Fibroblast of the conjunctiva (primary cell): ENCODE data around the gene ART5.

Experiments
- DNase-seq: peaks from one replicate; pipeline ENCODE4 v3.0.0-alpha.2; 2010; ENCODE audit warnings: low read depth

The ART5 gene

GRCh38 chr11:3641701-3642070 is at the start of gene ART5:
ART5 (minus strand) TSS chr11:3641992; CDS start chr11:3641862, 130 bp downstream.
- DNase-seq, result no peak

- DNase-seq, result no peak
These were observed 45.0 kb upstream of the ART5 start for GRCh38 chr11:3686751-3687150.

- DNase-seq, result no peak
These were observed 44.1 kb upstream of the ART5 start for GRCh38 chr11:3685923-3686322.

- no peak for DNase-seq
These were observed 43.0 kb upstream of the ART5 start for GRCh38 chr11:3684819-3685172.

- DNase-seq, result no peak
These were observed 42.5 kb upstream of the ART5 start for GRCh38 chr11:3684129-3684818.

GRCh38 chr11:3683039-3683438 is 41.2 kb upstream of the ART5 start:
- DNase-seq, result no peak

- DNase-seq, result no peak
These were observed 37.3 kb upstream of the ART5 start for GRCh38 chr11:3679077-3679476.

GRCh38 chr11:3675971-3676370 is 34.2 kb upstream of the ART5 start:
- DNase-seq, result no peak

GRCh38 chr11:3674189-3674588 is 32.4 kb upstream of the ART5 start:
- DNase-seq, result no peak

- DNase-seq, result no peak
These were observed 29.8 kb upstream of the ART5 start, which contains the start of gene CHRNA10 for GRCh38 chr11:3671334-3672254. CHRNA10 (minus strand) TSS chr11:3671384; CDS start chr11:3671312, 72 bp downstream.

- no peak for DNase-seq
These were observed 28.0 kb upstream of the ART5 start for GRCh38 chr11:3669742-3670183.

- DNase-seq, result no peak
These were observed 27.3 kb upstream of the ART5 start for GRCh38 chr11:3669128-3669527.

GRCh38 chr11:3667149-3668035 is 25.6 kb upstream of the ART5 start:
- DNase-seq, result no peak

- DNase-seq, result no peak
These were observed 24.3 kb upstream of the ART5 start for GRCh38 chr11:3666023-3666530.

- no peak for DNase-seq
These were observed 23.7 kb upstream of the ART5 start for GRCh38 chr11:3665336-3666022.

- DNase-seq, result no peak
These were observed 22.3 kb upstream of the ART5 start for GRCh38 chr11:3664032-3664630.

GRCh38 chr11:3662856-3663255 is 21.1 kb upstream of the ART5 start:
- DNase-seq, result no peak

- no peak for DNase-seq
These were observed 19.2 kb upstream of the ART5 start for GRCh38 chr11:3660960-3661359.

GRCh38 chr11:3659595-3660515 is 18.1 kb upstream of the ART5 start:
- no peak for DNase-seq

GRCh38 chr11:3658252-3658651 is 16.5 kb upstream of the ART5 start:
- no peak for DNase-seq
